K562 (cell line): ENCODE results near the gene ART1. TPM values are rescaled to one million over a fixed set of nuclear protein-coding genes. Genes with fewer than 3 reads are reported as not detected.
A peak's percentile ranks its signal among the peaks of the same experiment; 100 is the strongest.

Source experiments
- BRF1 ChIP-seq: IDR thresholded peaks from 3 replicates; pipeline ENCODE4 v1.6.1; 2011; ENCODE audit warnings: borderline replicate concordance, mild to moderate bottlenecking; ENCODE audit not compliant: insufficient read length; ENCODE audit errors: extremely low read depth
- FOXM1 ChIP-seq, 2 experiments: fragments of 450-650 bp in 1 of 2; sonication (generic) in 1 of 2; formaldehyde crosslinking in 1 of 2; IDR thresholded peaks; 2 replicates each; pipeline versions ENCODE4 v1.6.1 to v1.9.0; 2017 to 2022; ENCODE audit warnings: low read depth in 2 of 2, mild to moderate bottlenecking in 2 of 2, missing genetic modification reagents in 1 of 2, moderate library complexity in 1 of 2
- HDAC2 ChIP-seq: fragments of 450-650 bp; IDR thresholded peaks from 2 replicates; pipeline ENCODE4 v1.6.1; 2016; ENCODE audit warnings: mild to moderate bottlenecking
- HDAC6 ChIP-seq: IDR thresholded peaks from 2 replicates; pipeline ENCODE4 v1.6.1; 2012; ENCODE audit warnings: low read depth, mild to moderate bottlenecking, control low read depth, inconsistent platforms, low read length, moderate library complexity
- NCOA1 ChIP-seq: fragments of 450-650 bp; IDR thresholded peaks from 2 replicates; pipeline ENCODE4 v1.6.1; 2016; ENCODE audit warnings: low read depth
- NCOA6 ChIP-seq: fragments of 450-650 bp; IDR thresholded peaks from 2 replicates; pipeline ENCODE4 v1.6.1; 2017; ENCODE audit warnings: mild to moderate bottlenecking
- TAF1 ChIP-seq: IDR thresholded peaks from 2 replicates; pipeline ENCODE4 v1.6.1; 2011; ENCODE audit warnings: mild to moderate bottlenecking, low read length, moderate library complexity; ENCODE audit not compliant: insufficient read depth, control insufficient read depth, severe bottlenecking; ENCODE audit errors: extremely low read depth
- ZBED1 ChIP-seq: IDR thresholded peaks from 2 replicates; pipeline ENCODE4 v1.6.1; 2014
- ZFP30 ChIP-seq: fragments of 250-450 bp; sonication (Bioruptor Pico); IDR thresholded peaks from 2 replicates; pipeline ENCODE4 v1.8.0; 2022; ENCODE audit warnings: moderate library complexity, mild to moderate bottlenecking, inconsistent platforms, borderline replicate concordance
- ZNF354B ChIP-seq: fragments of 250-450 bp; sonication (Bioruptor Pico); IDR thresholded peaks from 2 replicates; pipeline ENCODE4 v1.4.0; 2020
- polyA plus RNA-seq, 8 experiments: library from polyadenylated mRNA; depleted of rRNA in 4 of 8; stranded (reverse) in 5 of 8; unstranded in 3 of 8; fragments of >200 nt; fragmentation: Nextera tagmentation in 2 of 8; fragmentation: Illumina TruSeq in 1 of 8; extraction: Ambion mirVana in 2 of 8; extraction: Trizol in 1 of 8; gene quantifications; 2 replicates each; pipeline versions ENCODE4 v1.2.1 to v1.2.3, GENCODE V29; 2011 to 2014; ENCODE audit warnings: inconsistent platforms in 1 of 8, missing spikeins in 1 of 8
- total RNA-seq, 7 experiments: library from RNA; depleted of rRNA in 6 of 7; stranded (reverse); fragments of >200 nt in 6 of 7; fragmentation: Illumina TruSeq in 2 of 7; extraction: Trizol in 2 of 7; gene quantifications; 2 replicates each; pipeline versions ENCODE4 v1.2.1 to v1.2.3, GENCODE V29; 2011 to 2021; ENCODE audit warnings: low replicate concordance in 1 of 7
- TF ChIP-seq, protein P1 (sequence below): fragments of 450-650 bp; IDR thresholded peaks from 2 replicates; pipeline ENCODE4 v1.6.1; 2016; ENCODE audit warnings: mild to moderate bottlenecking, moderate library complexity
- TF ChIP-seq, protein P2 (sequence below): fragments of 450-650 bp; IDR thresholded peaks from 2 replicates; pipeline ENCODE4 v1.6.1; 2016; ENCODE audit warnings: mild to moderate bottlenecking
- TF ChIP-seq, protein P3 (sequence below): fragments of 450-650 bp; IDR thresholded peaks from 2 replicates; pipeline ENCODE4 v1.6.1; 2016; ENCODE audit warnings: low read depth, mild to moderate bottlenecking, moderate library complexity

ART1 gene
- total and polyA plus RNA-seq, 9 of the 15 experiments (the other 6 are each of a cell fraction or from before 2014, with no cell fraction given) = not detected

DNA sequence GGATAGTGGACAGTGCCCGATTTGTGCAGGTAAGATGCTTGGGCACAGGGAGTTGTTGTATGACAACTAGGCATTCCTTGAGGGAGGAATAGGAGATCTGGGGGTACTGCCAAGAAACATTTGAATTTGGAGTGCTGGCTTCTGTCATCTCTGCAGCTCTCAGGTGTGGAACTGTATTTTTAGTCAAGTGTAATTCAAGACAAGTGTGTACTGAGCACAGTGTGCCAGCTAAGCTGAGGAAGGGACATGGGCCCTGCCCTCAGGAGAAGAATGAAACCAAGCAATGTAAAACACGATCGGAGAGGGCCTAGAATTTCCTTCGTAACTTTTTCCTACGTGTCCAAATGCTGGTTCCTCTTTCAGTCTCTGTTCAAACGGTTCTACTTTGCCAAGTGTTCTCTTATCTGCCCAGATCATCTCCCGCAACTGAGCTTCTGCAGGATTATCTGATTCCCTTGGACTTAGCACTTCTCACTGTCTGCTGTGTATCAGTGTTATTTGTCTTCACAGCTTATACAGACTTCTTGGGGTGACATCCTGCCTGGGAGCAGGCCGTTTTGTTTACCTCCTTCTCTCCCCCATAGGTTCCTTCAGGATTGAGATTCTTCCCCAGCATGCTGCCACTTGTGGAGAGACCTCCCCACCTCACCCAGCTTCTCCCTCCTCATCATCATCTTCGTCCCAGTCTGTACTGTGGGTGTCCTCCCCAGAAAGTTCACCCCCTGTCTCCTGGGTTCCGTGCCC is 30.8 kb upstream of the ART1 start (continued):
- no peak for TF ChIP-seq FOXM1 (IDR thresholded peaks at IDR 0.05; ENCODE audit: low read depth)
- no peak for TF ChIP-seq FOXM1 (CRISPR knock-in tag; IDR thresholded peaks at IDR 0.05; ENCODE audit: low read depth)
- TF ChIP-seq ZBED1 = no peak
- TF ChIP-seq HDAC6 = no peak
- TF ChIP-seq TAF1 = no peak
- TF ChIP-seq BRF1 = no peak
- TF ChIP-seq, protein P1, sequence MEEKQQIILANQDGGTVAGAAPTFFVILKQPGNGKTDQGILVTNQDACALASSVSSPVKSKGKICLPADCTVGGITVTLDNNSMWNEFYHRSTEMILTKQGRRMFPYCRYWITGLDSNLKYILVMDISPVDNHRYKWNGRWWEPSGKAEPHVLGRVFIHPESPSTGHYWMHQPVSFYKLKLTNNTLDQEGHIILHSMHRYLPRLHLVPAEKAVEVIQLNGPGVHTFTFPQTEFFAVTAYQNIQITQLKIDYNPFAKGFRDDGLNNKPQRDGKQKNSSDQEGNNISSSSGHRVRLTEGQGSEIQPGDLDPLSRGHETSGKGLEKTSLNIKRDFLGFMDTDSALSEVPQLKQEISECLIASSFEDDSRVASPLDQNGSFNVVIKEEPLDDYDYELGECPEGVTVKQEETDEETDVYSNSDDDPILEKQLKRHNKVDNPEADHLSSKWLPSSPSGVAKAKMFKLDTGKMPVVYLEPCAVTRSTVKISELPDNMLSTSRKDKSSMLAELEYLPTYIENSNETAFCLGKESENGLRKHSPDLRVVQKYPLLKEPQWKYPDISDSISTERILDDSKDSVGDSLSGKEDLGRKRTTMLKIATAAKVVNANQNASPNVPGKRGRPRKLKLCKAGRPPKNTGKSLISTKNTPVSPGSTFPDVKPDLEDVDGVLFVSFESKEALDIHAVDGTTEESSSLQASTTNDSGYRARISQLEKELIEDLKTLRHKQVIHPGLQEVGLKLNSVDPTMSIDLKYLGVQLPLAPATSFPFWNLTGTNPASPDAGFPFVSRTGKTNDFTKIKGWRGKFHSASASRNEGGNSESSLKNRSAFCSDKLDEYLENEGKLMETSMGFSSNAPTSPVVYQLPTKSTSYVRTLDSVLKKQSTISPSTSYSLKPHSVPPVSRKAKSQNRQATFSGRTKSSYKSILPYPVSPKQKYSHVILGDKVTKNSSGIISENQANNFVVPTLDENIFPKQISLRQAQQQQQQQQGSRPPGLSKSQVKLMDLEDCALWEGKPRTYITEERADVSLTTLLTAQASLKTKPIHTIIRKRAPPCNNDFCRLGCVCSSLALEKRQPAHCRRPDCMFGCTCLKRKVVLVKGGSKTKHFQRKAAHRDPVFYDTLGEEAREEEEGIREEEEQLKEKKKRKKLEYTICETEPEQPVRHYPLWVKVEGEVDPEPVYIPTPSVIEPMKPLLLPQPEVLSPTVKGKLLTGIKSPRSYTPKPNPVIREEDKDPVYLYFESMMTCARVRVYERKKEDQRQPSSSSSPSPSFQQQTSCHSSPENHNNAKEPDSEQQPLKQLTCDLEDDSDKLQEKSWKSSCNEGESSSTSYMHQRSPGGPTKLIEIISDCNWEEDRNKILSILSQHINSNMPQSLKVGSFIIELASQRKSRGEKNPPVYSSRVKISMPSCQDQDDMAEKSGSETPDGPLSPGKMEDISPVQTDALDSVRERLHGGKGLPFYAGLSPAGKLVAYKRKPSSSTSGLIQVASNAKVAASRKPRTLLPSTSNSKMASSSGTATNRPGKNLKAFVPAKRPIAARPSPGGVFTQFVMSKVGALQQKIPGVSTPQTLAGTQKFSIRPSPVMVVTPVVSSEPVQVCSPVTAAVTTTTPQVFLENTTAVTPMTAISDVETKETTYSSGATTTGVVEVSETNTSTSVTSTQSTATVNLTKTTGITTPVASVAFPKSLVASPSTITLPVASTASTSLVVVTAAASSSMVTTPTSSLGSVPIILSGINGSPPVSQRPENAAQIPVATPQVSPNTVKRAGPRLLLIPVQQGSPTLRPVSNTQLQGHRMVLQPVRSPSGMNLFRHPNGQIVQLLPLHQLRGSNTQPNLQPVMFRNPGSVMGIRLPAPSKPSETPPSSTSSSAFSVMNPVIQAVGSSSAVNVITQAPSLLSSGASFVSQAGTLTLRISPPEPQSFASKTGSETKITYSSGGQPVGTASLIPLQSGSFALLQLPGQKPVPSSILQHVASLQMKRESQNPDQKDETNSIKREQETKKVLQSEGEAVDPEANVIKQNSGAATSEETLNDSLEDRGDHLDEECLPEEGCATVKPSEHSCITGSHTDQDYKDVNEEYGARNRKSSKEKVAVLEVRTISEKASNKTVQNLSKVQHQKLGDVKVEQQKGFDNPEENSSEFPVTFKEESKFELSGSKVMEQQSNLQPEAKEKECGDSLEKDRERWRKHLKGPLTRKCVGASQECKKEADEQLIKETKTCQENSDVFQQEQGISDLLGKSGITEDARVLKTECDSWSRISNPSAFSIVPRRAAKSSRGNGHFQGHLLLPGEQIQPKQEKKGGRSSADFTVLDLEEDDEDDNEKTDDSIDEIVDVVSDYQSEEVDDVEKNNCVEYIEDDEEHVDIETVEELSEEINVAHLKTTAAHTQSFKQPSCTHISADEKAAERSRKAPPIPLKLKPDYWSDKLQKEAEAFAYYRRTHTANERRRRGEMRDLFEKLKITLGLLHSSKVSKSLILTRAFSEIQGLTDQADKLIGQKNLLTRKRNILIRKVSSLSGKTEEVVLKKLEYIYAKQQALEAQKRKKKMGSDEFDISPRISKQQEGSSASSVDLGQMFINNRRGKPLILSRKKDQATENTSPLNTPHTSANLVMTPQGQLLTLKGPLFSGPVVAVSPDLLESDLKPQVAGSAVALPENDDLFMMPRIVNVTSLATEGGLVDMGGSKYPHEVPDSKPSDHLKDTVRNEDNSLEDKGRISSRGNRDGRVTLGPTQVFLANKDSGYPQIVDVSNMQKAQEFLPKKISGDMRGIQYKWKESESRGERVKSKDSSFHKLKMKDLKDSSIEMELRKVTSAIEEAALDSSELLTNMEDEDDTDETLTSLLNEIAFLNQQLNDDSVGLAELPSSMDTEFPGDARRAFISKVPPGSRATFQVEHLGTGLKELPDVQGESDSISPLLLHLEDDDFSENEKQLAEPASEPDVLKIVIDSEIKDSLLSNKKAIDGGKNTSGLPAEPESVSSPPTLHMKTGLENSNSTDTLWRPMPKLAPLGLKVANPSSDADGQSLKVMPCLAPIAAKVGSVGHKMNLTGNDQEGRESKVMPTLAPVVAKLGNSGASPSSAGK = 0 out of 2 replicates have a peak, but pooled peaks have one; percentile 22
- TF ChIP-seq NCOA6 = no peak
- TF ChIP-seq HDAC2 = 0 out of 2 replicates have a peak, but pooled peaks have one; percentile 18
- TF ChIP-seq ZNF354B (CRISPR knock-in tag) = no peak
- TF ChIP-seq NCOA1 = no peak
- no peak for TF ChIP-seq ZFP30
- TF ChIP-seq, protein P2, sequence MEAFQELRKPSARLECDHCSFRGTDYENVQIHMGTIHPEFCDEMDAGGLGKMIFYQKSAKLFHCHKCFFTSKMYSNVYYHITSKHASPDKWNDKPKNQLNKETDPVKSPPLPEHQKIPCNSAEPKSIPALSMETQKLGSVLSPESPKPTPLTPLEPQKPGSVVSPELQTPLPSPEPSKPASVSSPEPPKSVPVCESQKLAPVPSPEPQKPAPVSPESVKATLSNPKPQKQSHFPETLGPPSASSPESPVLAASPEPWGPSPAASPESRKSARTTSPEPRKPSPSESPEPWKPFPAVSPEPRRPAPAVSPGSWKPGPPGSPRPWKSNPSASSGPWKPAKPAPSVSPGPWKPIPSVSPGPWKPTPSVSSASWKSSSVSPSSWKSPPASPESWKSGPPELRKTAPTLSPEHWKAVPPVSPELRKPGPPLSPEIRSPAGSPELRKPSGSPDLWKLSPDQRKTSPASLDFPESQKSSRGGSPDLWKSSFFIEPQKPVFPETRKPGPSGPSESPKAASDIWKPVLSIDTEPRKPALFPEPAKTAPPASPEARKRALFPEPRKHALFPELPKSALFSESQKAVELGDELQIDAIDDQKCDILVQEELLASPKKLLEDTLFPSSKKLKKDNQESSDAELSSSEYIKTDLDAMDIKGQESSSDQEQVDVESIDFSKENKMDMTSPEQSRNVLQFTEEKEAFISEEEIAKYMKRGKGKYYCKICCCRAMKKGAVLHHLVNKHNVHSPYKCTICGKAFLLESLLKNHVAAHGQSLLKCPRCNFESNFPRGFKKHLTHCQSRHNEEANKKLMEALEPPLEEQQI = no peak
- TF ChIP-seq, protein P3, sequence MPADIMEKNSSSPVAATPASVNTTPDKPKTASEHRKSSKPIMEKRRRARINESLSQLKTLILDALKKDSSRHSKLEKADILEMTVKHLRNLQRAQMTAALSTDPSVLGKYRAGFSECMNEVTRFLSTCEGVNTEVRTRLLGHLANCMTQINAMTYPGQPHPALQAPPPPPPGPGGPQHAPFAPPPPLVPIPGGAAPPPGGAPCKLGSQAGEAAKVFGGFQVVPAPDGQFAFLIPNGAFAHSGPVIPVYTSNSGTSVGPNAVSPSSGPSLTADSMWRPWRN = 0 out of 2 replicates have a peak, but pooled peaks have one; percentile 27
